ENCODE results near the gene WNT2. TPM values are rescaled to one million over a fixed set of nuclear protein-coding genes. Genes with fewer than 3 reads are reported as not detected.

WNT2 gene
- total RNA-seq, 4 donors from 2014 or later: not detected

- 94 to 95% methylated on average over 2 to 3 of the region's 3 CpGs for WGBS, 2 donors (ENCODE audit: low coverage in 1 of 2)
These were observed 93.5 kb downstream of the WNT2 start for GRCh38 chr7:117229350-117229749.

GRCh38 chr7:117227091-117227490, 95.8 kb downstream of the WNT2 start:
- no peaks in the 10 kb centered on the region for H3K27me3 ChIP-seq
- H3K9me3 ChIP-seq: no peaks in the 10 kb centered on the region
- DNase-seq: no peak
- WGBS, 2 donors (ENCODE audit: low coverage in 1 of 2): 79 to 87% methylated on average over 3 to 4 of the region's 4 CpGs
- H3K4me3 ChIP-seq: no peak overlapping the region
- no peak overlapping the region for H3K27ac ChIP-seq
- in situ Hi-C loops (cut with MboI; ENCODE audit: low pct_ligation_motif_present in 1 of 4, low pct_unique_long_range_greater_than_20kb in 1 of 4, low sequenced_read_pairs in 3 of 4): no loop called here
- no peaks in the 10 kb centered on the region for H3K36me3 ChIP-seq
- intact Hi-C loops (cut with DNase I; ENCODE audit: low total_unique reads): no loop called here
- TF ChIP-seq POLR2A (IDR thresholded peaks at IDR 0.05) (no peak), POLR2AphosphoS5 (IDR thresholded peaks at IDR 0.05) (no peak), EP300 (IDR thresholded peaks at IDR 0.05; ENCODE audit: low read depth) (no peak), CTCF (IDR thresholded peaks at IDR 0.05) (no peak)
- no peaks in the 10 kb centered on the region for H3K4me1 ChIP-seq

More at GRCh38 chr7:117229350-117229749, 93.5 kb downstream of the WNT2 start:
- Histone ChIP-seq H3K4me1 (no peaks in the 10 kb centered on the region), H3K27me3 (no peaks in the 10 kb centered on the region), H3K36me3 (no peaks in the 10 kb centered on the region), H3K27ac (no peak overlapping the region), H3K4me3 (no peak overlapping the region), H3K9me3 (no peaks in the 10 kb centered on the region)
- intact Hi-C loops (cut with DNase I; ENCODE audit: low total_unique reads) (no loop called here), in situ Hi-C loops (cut with MboI; ENCODE audit: low pct_ligation_motif_present in 1 of 4, low pct_unique_long_range_greater_than_20kb in 1 of 4, low sequenced_read_pairs in 3 of 4) (no loop called here)
- TF ChIP-seq EP300 (IDR thresholded peaks at IDR 0.05; ENCODE audit: low read depth): no peak
- TF ChIP-seq CTCF (IDR thresholded peaks at IDR 0.05): no peak
- no peak for TF ChIP-seq POLR2A (IDR thresholded peaks at IDR 0.05)
- no peak for TF ChIP-seq POLR2AphosphoS5 (IDR thresholded peaks at IDR 0.05)
- DNase-seq: no peak

DNA sequence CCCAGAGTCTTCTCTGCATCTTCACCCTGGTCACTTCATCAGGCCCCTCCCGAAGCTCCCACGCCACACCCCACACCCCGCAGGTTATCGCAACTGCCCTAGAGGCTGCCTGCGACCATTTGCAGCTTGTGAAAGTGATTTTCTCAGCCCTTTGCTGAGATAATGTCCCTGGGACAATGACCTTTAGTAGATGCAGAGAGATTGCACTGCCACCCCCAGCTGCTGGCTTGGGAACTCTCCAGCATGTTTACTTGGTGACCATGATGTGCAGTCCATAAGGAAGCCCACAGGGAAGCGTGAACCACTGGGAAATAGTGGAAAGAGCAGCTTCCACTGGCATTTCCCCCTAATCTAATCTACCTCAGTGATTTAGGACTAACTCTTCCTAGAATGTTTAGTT, 97.3 kb downstream of the WNT2 start:
- WGBS, 2 donors (ENCODE audit: low coverage in 1 of 2): 93 to 94% methylated on average over 4 to 6 of the region's 6 CpGs
- H3K36me3 ChIP-seq: no peaks in the 10 kb centered on the region
- no peaks in the 10 kb centered on the region for H3K27me3 ChIP-seq
- in situ Hi-C loops (cut with MboI; ENCODE audit: low pct_ligation_motif_present in 1 of 4, low pct_unique_long_range_greater_than_20kb in 1 of 4, low sequenced_read_pairs in 3 of 4): no loop called here
- no peak overlapping the region for H3K4me3 ChIP-seq
- no peaks in the 10 kb centered on the region for H3K9me3 ChIP-seq
- no peaks in the 10 kb centered on the region for H3K4me1 ChIP-seq
- H3K27ac ChIP-seq: no peak overlapping the region
- TF ChIP-seq CTCF (IDR thresholded peaks at IDR 0.05) (no peak), POLR2AphosphoS5 (IDR thresholded peaks at IDR 0.05) (no peak), EP300 (IDR thresholded peaks at IDR 0.05; ENCODE audit: low read depth) (no peak), POLR2A (IDR thresholded peaks at IDR 0.05) (no peak)
- no peak for DNase-seq
- intact Hi-C loops (cut with DNase I; ENCODE audit: low total_unique reads): no loop called here

Small RNA genes within 50 kb of the gene (small RNA-seq; reads per million reads assigned to genes)
- gene MTCYBP6: 0 reads per million in 4 donors

Other genes with a start within 250 kb of the WNT2 start
- gene ASZ1, start 104.4 kb upstream of the WNT2 start, total RNA-seq: not detected
- gene CFTR, start 157.0 kb upstream of the WNT2 start, total RNA-seq: 100 to 1,000 TPM in 2 of 4 donors, 10 to 100 TPM in 2; 43.0 to 176 (median 76.6) TPM

All from transverse colon (tissue), 4 donors.